SU-DHL-6 (cell line): ENCODE data around the gene TWIST2.

Experiments used
- CTCF ChIP-seq: fragments of 200-600 bp; sonication (generic); IDR thresholded peaks from one replicate; pipeline ENCODE4 v1.5.1; 2017; ENCODE audit warnings: antibody characterized with exemption, mild to moderate bottlenecking, low read length, moderate library complexity; ENCODE audit not compliant: insufficient read depth, poor library complexity, severe bottlenecking
- EZH2phosphoT487 ChIP-seq: fragments of 200-600 bp; sonication (generic), shearing (Covaris generic); conservative IDR thresholded peaks from 2 replicates; pipeline ENCODE4 v1.6.1; 2018; ENCODE audit warnings: mild to moderate bottlenecking, antibody characterized with exemption, low read length, moderate library complexity, mixed read lengths

GRCh38 chr2:238873381-238873801, 25.5 kb downstream of the TWIST2 start:
- TF ChIP-seq CTCF (no peak), EZH2phosphoT487 (no peak)
